Stimulated activated effector memory CD8-positive, alpha-beta T cell treated with anti-CD3 and anti-CD28 coated beads, Interleukin-12 subunit alpha, Interleukin-12 subunit beta, amount 100 ng/mL, for 72 hours (primary cell): ENCODE measurements around the gene GBP4.

ENCODE experiments used
- ATAC-seq: fragments of 150-1000 bp; cut with Tn5 transposase; 2 replicates; pipeline ENCODE4 v1.10.0; 2021
- DNase-seq, 2 donors: peaks; one replicate each; pipeline ENCODE4 v3.0.0; 2021 to 2022; ENCODE audit warnings: low spot score in 2 of 2
- H3K27ac Mint-ChIP-seq: one replicate; pipeline ENCODE4 v1.8.0; 2022; ENCODE audit warnings: mild to moderate bottlenecking, mixed read lengths
- H3K36me3 Mint-ChIP-seq: one replicate; pipeline ENCODE4 v1.8.0; 2022; ENCODE audit warnings: mild to moderate bottlenecking, mixed read lengths
- H3K4me1 Mint-ChIP-seq: one replicate; pipeline ENCODE4 v1.8.0; 2022; ENCODE audit warnings: mixed read lengths
- H3K4me3 Mint-ChIP-seq: one replicate; pipeline ENCODE4 v1.8.0; 2022; ENCODE audit warnings: mild to moderate bottlenecking, mixed read lengths
- H3K9me3 Mint-ChIP-seq: one replicate; pipeline ENCODE4 v1.8.0; 2022; ENCODE audit warnings: mixed read lengths

GBP4 gene

GRCh38 chr1:89147678-89148658, 50.8 kb downstream of the GBP4 start:
- DNase-seq: no peak
- no peak overlapping the region for H3K27ac Mint-ChIP-seq
- H3K36me3 Mint-ChIP-seq: no peaks in the 10 kb centered on the region
- H3K4me3 Mint-ChIP-seq: no peak overlapping the region
- H3K9me3 Mint-ChIP-seq: no peaks in the 10 kb centered on the region
- no peaks in the 10 kb centered on the region for H3K4me1 Mint-ChIP-seq
- no peak for ATAC-seq

- Mint-ChIP-seq H3K36me3 (no peaks in the 10 kb centered on the region), H3K4me3 (no peak overlapping the region), H3K27ac (no peak overlapping the region), H3K9me3 (no peaks in the 10 kb centered on the region), H3K4me1 (no peaks in the 10 kb centered on the region)
- ATAC-seq (no peak), DNase-seq (no peak)
These were observed 52.0 kb downstream of the GBP4 start for GRCh38 chr1:89146721-89147120.

GRCh38 chr1:89143484-89143883, 55.3 kb downstream of the GBP4 start:
- no peak overlapping the region for H3K27ac Mint-ChIP-seq
- H3K4me1 Mint-ChIP-seq: no peaks in the 10 kb centered on the region
- H3K36me3 Mint-ChIP-seq: no peaks in the 10 kb centered on the region
- H3K4me3 Mint-ChIP-seq: no peak overlapping the region
- ATAC-seq (no peak), DNase-seq (no peak)
- H3K9me3 Mint-ChIP-seq: no peaks in the 10 kb centered on the region

GRCh38 chr1:89142160-89142559, 56.6 kb downstream of the GBP4 start:
- no peak for ATAC-seq
- Mint-ChIP-seq H3K9me3 (no peaks in the 10 kb centered on the region), H3K4me3 (no peak overlapping the region), H3K36me3 (no peaks in the 10 kb centered on the region), H3K27ac (no peak overlapping the region), H3K4me1 (no peaks in the 10 kb centered on the region)
- no peak for DNase-seq

- DNase-seq (no peak), ATAC-seq (no peak)
- peaks cover 21% of the 10 kb centered on the region for H3K4me1 Mint-ChIP-seq
- H3K9me3 Mint-ChIP-seq: no peaks in the 10 kb centered on the region
- no peak overlapping the region for H3K27ac Mint-ChIP-seq
- no peak overlapping the region for H3K4me3 Mint-ChIP-seq
- peaks cover 3% of the 10 kb centered on the region for H3K36me3 Mint-ChIP-seq
These were observed 65.0 kb downstream of the GBP4 start for GRCh38 chr1:89133747-89134146.
